NCI-H748 treated with DMSO at 0.1 percent for 48 hours (cell line): ENCODE results near the gene RAP2C.

ENCODE experiments used
- DNase-seq: peaks from one replicate; lab custom pipeline; 2025; lab: John Stamatoyannopoulos, UW

RAP2C gene

GRCh38 chrX:132219343-132219768 is at the start of gene RAP2C:
Gene RAP2C (minus strand): TSS chrX:132219447. CDS start chrX:132217268, 2,179 bp downstream.
- peak; percentile 49 for DNase-seq

GRCh38 chrX:132267392-132267791 is 48.1 kb upstream of the RAP2C start:
- no peak for DNase-seq

DNA sequence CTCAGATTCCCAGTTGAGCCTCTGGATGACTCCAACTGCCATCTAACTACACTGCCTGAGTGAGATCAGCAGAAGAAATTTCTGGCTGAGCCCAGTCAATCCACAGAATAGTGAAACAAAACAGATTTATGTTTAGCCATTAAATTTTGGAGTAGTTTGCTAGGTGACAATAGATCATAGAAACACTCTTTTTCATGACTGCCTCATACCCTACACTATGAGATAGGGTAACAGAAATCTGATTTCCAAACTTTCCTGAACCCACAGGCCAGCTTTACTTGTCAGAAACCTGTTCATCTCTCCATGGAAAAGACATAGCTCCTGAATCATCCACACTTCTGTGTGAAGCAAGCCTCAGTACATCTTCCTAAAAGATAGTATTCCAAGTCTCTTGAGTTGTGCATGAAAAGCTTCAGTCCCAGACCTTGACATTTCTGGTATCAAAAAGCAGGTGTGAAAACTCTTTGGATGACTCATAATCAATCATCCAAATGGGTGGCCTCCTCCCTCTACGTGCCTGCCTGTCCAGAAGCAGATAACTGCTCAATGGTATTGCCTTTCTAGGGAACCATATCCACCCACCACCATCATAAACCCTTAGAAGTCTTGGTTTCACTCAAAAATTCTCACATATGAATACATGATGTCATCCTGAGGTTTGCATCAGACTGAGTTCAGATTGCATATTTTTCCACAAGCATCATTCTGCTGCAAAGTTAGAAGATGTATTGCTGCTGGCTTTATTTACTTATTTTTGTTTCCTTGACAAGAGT is 47.5 kb upstream of the RAP2C start:
- no peak for DNase-seq

DNA sequence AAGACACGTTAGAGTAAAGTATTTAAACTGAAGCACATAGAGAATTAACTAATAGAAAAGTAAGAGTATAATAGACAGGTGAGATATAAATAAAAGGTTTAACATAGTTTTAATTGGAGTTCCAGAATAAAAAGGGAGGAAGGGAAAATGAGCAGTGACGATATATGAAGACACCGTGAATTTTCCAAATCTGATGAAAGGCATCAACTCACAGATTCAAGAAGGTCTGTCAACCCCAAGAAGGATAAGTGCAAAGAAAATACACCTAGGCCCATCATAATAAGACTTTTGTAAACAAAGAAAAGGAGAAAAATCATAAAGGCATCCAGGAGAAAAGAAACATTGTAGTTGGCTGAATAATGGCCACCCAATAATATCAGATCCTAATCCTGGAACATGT is 43.9 kb upstream of the RAP2C start:
- no peak for DNase-seq

- DNase-seq, result no peak
These were observed 39.3 kb upstream of the RAP2C start for GRCh38 chrX:132258509-132258908.

DNA sequence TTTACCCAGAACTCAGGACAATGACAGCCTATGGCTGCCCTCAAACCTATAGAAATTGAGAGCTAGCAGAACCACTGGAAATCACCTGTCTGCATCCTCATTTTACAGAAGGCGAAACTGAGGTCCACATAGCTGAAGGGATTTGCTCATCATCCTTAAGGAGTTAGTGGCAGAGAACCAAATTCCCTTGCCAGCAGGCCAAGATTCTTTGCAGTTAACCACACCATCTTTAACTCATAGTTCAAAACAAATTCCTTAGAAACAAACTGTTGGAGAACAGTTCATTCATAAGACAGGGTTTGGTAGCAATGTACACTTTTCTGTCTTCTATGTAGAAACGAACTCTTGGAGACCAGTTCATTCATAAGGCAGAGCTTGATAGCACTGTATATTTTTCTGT is 37.9 kb upstream of the RAP2C start:
- DNase-seq, result no peak

DNA sequence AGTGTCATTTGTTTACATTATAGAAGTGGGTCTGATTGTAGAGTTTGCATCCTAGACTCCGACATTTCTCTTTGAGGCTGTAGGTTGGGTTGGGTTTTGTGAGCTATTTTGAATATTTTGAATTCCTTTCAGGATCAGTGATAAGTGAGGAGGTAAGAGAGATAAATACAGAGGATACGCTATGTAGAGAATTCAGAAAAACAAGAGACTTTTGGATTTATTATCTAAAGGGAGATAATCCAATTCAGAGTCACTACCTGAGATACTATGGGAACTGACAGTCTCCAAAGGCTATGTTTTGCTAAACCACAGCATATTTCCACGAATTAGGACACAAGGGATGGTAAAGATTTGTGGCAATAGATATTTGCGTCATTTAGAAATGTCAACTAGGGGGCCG is 16.9 kb upstream of the RAP2C start:
- DNase-seq, result no peak

- no peak for DNase-seq
These were observed 16.2 kb upstream of the RAP2C start for GRCh38 chrX:132235488-132235887.

DNA sequence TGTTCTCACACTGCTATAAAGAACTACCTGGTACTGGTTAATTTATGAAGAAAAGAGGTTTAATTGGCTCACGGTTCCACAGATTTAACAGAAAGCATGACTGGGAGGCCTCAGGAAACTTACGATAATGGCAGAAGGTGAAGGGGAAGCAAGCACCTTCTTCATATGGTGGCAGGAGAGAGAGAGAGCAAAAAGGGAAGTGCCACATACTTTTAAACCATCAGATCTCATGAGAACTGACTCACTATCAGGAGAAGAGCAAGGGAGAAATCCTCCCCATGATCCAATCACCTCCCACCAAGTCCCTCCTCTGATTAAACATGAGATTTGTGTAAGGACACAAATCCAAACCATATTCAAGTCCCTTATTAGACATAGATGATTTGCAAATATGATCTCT is 12.3 kb upstream of the RAP2C start:
- DNase-seq, result no peak

- no peak for DNase-seq
These were observed 8.3 kb upstream of the RAP2C start for GRCh38 chrX:132227383-132228112.

DNA sequence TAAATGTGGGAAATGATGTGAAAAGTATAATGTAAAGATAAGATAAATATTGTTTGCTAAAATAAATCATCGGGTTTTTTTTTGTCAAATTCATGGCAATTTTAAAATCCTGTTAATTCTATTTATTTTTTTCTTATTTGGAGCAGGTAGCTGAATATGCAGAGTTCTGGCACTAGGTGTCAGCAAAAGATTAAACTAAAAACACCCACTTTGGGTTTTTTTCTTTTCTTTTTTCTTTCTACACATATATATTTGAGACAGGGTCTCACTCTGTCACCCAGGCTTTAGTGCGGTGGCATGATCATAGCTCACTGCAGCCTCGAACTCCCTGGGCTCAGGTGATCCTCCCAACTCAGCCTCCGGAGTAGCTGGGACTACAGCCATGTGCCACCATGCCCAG is 6.9 kb upstream of the RAP2C start:
- no peak for DNase-seq

DNA sequence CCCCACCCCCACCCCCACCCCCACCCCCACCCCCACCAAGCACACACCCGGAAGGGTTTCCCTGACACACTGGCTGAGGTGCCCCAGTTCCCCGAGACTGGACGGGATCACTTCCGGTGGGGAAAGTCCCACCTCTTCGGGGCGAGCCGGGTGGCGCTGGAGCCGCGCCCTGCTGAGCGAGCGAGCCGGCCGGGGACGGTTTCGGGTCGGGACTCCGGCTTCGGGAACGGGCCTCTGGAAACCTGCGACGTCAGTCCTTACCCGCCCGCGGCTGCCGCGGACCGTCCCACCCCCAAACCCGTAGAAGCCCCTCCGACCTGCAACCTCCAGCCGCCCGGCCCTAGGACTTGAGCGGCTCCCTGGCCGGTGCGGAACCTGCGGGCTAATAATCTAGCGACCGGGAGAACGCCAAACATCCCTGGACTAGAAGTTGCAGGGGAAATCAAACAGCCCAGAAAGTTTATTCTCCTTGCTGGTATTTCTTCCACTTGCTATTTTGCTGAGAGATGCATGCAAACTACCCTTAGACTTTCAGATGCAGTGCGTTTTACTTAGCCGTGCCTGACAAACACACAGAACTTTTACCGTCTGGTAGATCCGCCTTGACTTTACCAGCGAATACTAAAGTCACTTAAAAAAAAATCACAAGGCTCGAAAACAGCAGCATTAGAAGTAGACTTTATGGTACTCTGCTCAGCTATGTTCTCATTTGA is 991 bp downstream of the RAP2C start:
- DNase-seq, result peak; percentile 36

DNA sequence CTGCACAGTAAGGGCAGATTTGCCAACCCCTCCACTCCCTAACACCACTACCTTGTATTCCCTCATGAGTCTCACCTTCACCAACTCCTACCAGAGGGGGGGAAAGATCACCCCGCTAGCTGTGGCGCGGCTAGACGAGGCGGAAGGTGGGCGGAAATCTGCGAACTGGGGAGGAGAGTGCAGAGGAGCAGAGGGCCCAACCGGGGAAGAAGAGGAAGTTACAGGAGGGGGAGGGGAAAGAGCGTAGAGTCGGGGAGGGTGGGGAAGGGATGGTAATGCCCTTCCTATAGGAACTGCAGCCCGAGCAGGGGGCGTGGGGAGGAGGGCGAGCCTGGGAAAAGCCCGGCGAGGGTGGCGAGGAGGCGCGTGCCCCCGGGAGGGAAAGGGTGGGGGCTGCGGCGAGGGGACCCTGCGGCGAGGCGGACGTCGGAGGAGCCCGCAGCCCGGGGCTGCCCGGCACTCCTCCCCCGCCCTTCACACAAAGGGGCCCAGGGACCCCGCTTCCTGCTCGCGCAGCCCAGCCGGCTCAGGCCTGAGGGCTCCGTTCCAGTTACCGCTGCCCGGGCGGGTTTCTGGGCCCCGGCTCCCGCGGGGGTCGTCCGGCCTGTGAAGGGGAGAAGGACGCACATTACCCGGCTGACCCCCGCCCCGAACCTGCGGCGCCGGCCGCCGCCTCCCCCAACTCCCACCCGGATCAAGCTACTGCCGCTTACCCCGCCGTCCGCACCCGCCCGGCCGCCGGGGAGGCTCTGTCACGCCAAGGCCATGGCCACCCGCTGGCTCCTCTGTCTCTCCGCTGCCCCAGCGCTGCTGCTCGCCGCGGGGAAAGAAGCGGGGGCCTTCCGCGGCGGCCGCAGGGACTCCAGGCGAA is 1.8 kb downstream of the RAP2C start:
- DNase-seq, result peak; percentile 70

DNA sequence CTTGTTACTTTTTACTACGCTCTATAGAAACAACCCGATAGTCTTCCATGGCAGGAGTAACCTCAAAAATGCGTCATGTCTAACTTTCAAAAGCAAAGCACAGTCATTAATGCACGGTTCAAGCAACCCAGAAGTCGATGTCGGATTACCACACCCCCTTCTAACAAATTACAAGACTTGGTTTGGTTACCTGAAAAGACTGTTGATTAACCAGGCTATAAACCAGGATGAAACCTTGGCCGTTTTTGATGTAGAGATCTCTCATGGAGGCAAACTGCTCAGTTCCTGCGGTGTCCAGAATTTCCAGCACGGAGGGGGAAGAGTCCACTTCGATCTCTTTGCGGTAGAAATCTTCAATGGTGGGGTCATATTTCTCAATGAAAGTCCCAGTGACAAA is 2.4 kb downstream of the RAP2C start:
- DNase-seq, result no peak

DNA sequence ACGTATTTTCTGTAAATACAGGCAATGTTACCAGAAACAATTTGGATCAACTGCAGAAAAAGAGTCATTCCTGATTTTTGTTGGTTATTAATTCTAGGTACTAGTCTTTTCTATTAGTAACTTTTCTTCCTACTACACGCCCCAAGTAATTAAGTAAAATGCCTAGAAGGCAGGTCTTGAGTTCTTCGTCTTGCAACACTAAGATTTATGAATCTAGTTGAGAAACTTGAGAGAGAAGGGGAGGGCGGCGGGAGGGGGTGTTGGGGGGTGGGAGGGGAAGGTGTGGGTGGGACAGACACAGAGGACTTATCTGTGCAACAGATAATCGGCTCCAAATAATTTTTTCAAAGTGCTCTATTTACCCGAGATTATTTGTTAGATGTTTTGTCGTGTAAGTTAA is 3.0 kb downstream of the RAP2C start:
- no peak for DNase-seq

DNA sequence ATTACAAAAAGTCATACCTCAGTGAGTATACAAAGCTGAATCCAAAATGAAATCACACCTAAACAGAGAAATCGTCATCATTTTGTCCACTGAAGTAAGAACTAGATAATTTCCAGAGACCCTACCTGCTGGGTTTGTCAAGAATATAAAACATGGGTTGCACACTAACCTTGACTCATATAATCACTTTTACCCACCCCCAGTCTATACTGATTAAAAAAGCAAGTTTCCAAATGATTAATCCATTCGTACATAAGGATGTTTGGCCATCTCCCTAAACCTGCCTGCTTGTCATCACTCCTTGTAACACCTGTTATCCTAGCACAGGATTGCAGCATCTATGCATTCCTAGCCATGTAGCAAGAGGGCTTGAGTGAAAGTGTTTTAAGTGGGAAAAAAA is 4.7 kb downstream of the RAP2C start:
- DNase-seq, result no peak

GRCh38 chrX:132209527-132209926 is 9.7 kb downstream of the RAP2C start:
- DNase-seq, result no peak

DNA sequence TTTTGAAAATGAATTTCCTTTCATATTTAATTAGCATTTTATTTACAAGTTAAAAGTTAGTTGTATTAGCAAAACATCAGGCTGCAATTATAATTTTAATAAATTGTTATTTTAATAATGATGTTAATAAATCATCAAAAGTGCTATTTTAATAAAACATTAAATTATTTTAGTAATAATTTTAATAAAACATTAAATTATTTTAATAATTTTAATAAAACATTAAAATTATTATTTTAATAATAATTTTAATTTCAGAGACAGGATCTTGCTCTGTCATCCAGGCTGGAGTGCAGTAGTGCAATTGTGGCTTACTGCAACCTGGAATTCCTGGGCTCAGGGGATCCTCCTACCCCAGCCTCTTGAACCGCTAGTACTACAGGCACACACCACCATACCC is 10.8 kb downstream of the RAP2C start:
- DNase-seq, result no peak

DNA sequence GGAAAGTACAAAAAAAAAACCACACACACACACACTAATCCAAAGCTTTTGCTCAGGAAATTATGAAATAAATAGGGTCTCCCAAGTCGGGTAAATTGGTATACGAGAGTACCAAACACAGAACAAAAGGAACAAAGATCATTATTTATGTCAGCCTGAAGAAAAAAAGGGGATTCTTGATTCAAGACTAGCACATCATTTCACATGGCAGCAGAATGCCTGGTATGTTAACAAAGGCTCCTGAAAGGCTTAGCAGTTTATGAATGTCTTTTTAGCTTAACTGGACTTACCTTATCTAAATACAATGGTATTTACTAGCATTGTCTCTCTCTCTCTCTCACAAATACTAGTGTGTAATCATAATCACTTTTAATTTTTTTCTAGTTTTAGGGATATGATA is 11.3 kb downstream of the RAP2C start:
- no peak for DNase-seq

DNA sequence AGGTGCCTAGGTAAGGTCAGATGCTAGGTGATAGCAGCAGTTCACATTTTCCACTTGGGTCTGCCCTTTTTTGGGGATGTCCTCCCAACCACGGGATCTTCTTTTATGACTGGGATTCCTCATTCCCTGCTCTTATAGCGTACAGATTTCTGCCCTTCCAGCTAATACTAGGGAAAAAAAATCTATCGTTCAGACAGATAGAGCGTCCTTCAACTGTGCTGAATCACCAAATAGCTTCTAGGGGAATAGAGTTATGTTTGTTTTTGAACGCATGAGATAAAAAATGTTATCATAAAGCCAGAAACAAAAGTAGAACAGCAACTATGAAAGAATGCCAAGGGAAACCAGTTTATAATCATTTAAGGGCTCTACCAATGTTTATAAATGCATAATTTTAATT is 13.0 kb downstream of the RAP2C start:
- no peak for DNase-seq

DNA sequence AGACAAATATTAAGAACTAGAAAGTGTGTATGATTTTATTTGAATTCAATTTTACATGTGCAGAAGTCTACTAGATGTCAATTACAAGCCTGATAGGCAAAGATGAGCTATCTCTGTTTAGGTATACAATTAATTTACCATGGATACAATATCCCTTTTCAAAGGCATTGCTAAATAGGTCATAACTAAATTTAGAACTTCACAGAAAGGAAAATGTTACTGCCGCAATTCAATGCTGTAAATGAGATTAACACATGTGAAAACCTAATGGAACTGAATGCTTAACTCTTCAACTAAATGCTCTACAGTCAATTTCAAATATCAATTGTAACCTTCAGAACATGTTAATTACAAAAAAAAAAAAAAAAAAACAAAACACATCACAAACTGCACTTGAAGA is 14.6 kb downstream of the RAP2C start:
- DNase-seq, result no peak

GRCh38 chrX:132200976-132201375 is 18.3 kb downstream of the RAP2C start:
- no peak for DNase-seq
